Loucy (cell line): Measurements from ENCODE around the gene RBAK.

Source experiments
- EZH2phosphoT487 ChIP-seq: fragments of 200-600 bp; IDR thresholded peaks from 2 replicates; pipeline ENCODE4 v1.6.1; 2018; ENCODE audit warnings: antibody characterized with exemption, mild to moderate bottlenecking, moderate library complexity, borderline replicate concordance
- TF ChIP-seq, protein P1 (sequence below): fragments of 200-600 bp; sonication (generic); conservative IDR thresholded peaks from 2 replicates; pipeline ENCODE4 v1.5.1; 2014; ENCODE audit warnings: mild to moderate bottlenecking, antibody characterized with exemption, low read length

DNA sequence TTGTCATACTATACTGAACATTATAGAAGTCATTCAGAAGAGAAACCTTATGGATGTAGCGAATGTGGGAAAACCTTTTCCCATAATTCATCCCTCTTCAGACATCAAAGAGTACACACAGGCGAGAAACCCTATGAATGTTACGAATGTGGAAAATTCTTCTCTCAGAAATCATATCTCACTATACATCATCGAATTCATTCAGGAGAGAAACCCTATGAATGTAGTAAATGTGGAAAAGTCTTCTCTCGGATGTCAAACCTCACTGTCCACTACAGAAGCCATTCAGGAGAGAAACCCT, 19.4 kb downstream of the RBAK start:
- TF ChIP-seq EZH2phosphoT487, result no peak
- TF ChIP-seq, protein P1, sequence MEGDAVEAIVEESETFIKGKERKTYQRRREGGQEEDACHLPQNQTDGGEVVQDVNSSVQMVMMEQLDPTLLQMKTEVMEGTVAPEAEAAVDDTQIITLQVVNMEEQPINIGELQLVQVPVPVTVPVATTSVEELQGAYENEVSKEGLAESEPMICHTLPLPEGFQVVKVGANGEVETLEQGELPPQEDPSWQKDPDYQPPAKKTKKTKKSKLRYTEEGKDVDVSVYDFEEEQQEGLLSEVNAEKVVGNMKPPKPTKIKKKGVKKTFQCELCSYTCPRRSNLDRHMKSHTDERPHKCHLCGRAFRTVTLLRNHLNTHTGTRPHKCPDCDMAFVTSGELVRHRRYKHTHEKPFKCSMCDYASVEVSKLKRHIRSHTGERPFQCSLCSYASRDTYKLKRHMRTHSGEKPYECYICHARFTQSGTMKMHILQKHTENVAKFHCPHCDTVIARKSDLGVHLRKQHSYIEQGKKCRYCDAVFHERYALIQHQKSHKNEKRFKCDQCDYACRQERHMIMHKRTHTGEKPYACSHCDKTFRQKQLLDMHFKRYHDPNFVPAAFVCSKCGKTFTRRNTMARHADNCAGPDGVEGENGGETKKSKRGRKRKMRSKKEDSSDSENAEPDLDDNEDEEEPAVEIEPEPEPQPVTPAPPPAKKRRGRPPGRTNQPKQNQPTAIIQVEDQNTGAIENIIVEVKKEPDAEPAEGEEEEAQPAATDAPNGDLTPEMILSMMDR, result no peak
